RWPE1 (cell line): Measurements from ENCODE around the gene NDUFS2.
A peak's percentile ranks its signal among the peaks of the same experiment; 100 is the strongest.

Experiments
- CTCF ChIA-PET: fragments of 350-600 bp; sonication (Branson Sonifier 250); formaldehyde crosslinking; extraction: SDS; loops from one replicate; lab custom pipeline; 2021; lab: Yijun Ruan, JAX
- POLR2A ChIA-PET: fragments of 400-600 bp; formaldehyde crosslinking; extraction: SDS; loops from one replicate; lab custom pipeline; 2020; ENCODE audit warnings: antibody characterized with exemption; ENCODE audit not compliant: low non-redundant PET; lab: Yijun Ruan, JAX
- DNase-seq: peaks from one replicate; pipeline ENCODE4 v3.0.0; 2012; ENCODE audit warnings: low spot score
- H3K27ac ChIP-seq: fragments of 450-650 bp; 2 replicates; pipeline ENCODE4 v1.5.1; 2017
- TF ChIP-seq, protein P1 (sequence below): fragments of 450-650 bp; conservative IDR thresholded peaks from 2 replicates; pipeline ENCODE4 v1.5.1; 2017; ENCODE audit warnings: low read depth, mild to moderate bottlenecking

NDUFS2 gene

DNA sequence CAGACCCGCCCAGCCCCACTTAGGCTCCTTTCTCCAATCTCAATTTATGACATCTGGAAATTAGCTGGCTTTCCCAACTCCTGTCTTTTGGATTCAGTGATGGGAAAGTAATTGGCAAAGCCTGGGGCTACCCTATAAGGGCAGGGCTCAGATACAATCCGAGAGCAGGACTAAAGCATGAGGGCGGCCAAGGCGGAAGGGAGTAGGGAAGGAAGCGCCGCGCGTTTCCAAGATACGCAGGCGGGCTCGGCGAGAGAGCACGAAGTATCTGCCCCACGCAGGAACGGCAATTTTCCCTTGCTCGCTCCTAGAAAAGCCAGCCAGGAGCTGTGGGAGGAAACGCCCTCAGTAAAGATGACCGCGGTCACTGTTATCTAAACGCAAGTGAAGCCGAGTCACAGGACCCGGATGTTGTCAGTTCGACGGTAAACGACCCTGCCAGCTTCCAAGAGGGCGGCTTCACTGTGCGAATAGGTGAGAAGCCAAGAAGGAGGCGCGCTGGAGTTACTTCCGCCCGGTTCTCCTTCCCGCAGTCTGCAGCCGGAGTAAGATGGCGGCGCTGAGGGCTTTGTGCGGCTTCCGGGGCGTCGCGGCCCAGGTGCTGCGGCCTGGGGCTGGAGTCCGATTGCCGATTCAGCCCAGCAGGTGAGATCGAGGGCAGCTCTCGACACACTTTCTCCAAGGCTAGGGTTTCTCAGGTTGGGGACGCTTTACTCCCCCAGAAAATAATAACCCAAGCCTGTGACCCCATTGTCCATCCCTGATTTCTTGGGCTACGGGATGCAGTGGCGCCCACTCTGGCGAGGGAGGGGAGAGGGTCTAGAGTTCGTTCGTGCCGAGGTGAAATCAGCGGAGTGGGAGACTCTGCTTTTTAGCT, at the start of gene NDUFS2:
Gene NDUFS2, plus strand, starts transcription at position 532 of the 877 bp plus-strand sequence. Its CDS starts 19 bp downstream, at position 551.
- POLR2A ChIA-PET = interaction anchor here (0.6 kb wide), 1 partner anchor 20 kb away, joined by 3 read pairs; no protein-coding TSS in a partner anchor
- TF ChIP-seq, protein P1, sequence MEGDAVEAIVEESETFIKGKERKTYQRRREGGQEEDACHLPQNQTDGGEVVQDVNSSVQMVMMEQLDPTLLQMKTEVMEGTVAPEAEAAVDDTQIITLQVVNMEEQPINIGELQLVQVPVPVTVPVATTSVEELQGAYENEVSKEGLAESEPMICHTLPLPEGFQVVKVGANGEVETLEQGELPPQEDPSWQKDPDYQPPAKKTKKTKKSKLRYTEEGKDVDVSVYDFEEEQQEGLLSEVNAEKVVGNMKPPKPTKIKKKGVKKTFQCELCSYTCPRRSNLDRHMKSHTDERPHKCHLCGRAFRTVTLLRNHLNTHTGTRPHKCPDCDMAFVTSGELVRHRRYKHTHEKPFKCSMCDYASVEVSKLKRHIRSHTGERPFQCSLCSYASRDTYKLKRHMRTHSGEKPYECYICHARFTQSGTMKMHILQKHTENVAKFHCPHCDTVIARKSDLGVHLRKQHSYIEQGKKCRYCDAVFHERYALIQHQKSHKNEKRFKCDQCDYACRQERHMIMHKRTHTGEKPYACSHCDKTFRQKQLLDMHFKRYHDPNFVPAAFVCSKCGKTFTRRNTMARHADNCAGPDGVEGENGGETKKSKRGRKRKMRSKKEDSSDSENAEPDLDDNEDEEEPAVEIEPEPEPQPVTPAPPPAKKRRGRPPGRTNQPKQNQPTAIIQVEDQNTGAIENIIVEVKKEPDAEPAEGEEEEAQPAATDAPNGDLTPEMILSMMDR = no peak; the same call in 1 of the 2 replicates
- H3K27ac ChIP-seq = peak within 1 kb of the TSS; percentile 94
- CTCF ChIA-PET = interaction anchor here (0.6 to 1.5 kb wide), 5 partner anchors 10 to 816 kb away, joined by 3 to 4 read pairs (median 3); no protein-coding TSS in a partner anchor
- DNase-seq = peak; percentile 92

GRCh38 chr1:161153176-161153575, 49.0 kb upstream of the NDUFS2 start:
- CTCF ChIA-PET = interaction anchor here (0.6 kb wide), 2 partner anchors 19 to 170 kb away, joined by 3 to 4 read pairs; no protein-coding TSS in a partner anchor
- no peak overlapping the region for H3K27ac ChIP-seq
- POLR2A ChIA-PET = interaction anchor here (0.5 to 2.0 kb wide), 3 partner anchors 13 to 27 kb away, joined by 3 to 6 read pairs (median 4); partner anchors contain the start of gene PPOX
- TF ChIP-seq, protein P1 = no peak
- no peak for DNase-seq

DNA sequence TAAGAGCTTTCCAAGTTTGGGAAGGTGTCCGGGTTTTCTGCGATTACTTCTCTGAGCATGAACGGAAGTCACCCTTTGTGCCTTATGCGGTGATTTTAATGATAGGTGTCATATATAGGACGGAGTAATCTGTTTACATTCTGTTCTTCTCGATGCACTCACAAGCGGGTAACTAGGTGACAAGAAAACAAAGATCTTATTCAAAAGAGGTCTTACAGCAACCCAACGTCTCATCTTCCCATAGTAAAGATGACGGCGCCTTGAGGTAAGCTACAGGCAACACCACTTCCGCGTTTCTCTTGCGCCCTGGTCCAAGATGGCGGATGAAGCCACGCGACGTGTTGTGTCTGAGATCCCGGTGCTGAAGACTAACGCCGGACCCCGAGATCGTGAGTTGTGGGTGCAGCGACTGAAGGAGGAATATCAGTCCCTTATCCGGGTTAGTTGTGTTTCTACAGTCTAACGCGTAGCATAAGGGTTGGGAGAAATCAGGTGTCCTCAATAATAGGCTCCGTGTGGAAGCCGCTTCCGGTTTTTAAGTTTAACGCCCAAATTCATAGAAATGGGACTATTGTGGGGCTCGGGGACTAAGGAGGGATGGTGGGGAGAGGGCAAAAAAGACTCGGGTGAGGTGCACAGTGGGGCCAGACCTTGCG, 48.4 kb upstream of the NDUFS2 start, which contains the start of gene UFC1:
Gene UFC1, plus strand, starts transcription at position 297 of the 656 bp plus-strand sequence. Its CDS starts 20 bp downstream, at position 317.
- TF ChIP-seq, protein P1 = no peak
- DNase-seq = peak; percentile 80
- CTCF ChIA-PET = interaction anchor here (0.6 kb wide), 2 partner anchors 20 to 169 kb away, joined by 3 to 4 read pairs; no protein-coding TSS in a partner anchor
- H3K27ac ChIP-seq = peak within 1 kb of the TSS; percentile 97
- POLR2A ChIA-PET = interaction anchor here (0.5 to 2.0 kb wide), 3 partner anchors 12 to 28 kb away, joined by 3 to 6 read pairs (median 4); partner anchors contain the start of gene PPOX

- H3K27ac ChIP-seq = no peak overlapping the region
- CTCF ChIA-PET = interaction anchor here (0.6 to 0.7 kb wide), 2 partner anchors 19 to 127 kb away, joined by 3 read pairs; partner anchors contain the start of gene B4GALT3
- TF ChIP-seq, protein P1 = no peak
- POLR2A ChIA-PET = no interaction called here
- no peak for DNase-seq
Measured at GRCh38 chr1:161157867-161158266, 44.3 kb upstream of the NDUFS2 start.

DNA sequence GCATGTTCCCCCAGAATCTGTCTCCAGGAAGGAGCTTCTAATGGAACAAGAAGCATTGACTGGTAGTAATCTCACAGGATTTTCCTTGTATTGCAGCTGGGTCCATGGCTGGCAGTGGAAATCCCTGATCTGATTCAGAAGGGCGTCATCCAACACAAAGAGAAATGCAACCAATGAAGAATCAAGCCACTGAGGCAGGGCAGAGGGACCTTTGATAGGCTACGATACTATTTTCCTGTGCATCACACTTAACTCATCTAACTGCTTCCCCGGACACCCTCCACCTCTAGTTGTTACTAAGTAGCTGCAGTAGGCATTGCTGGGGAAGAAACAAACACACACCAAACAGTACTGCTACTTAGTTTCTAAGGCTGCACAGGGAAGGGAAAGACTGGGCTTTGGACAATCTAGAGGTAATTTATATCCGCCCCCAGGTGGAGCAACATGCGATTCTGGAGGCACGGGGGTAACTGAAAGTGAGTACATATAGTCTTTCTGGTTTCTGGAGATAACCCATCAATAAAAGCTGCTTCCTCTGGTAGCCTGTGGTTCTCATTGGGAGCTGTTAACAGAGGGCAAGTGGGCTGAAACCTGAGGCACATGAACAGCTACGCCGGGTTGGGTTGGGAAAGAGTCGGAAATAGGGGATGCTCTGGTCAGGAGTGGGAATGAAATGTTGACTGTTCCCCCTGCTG, 43.7 kb upstream of the NDUFS2 start:
- TF ChIP-seq, protein P1 = no peak
- POLR2A ChIA-PET = interaction anchor here (0.6 kb wide), 1 partner anchor 91 kb away, joined by 4 read pairs; no protein-coding TSS in a partner anchor
- no peak for DNase-seq
- peak overlapping the region; percentile 79 for H3K27ac ChIP-seq
- CTCF ChIA-PET = interaction anchor here (0.7 kb wide), 1 partner anchor 19 kb away, joined by 3 read pairs; the partner anchor contains the start of gene B4GALT3
